A673 (cell line): ENCODE data around the gene KCNQ1OT1. TPM values are rescaled to one million over a fixed set of nuclear protein-coding genes. Genes with fewer than 3 reads are reported as not detected.

Experiments
- BruUV-seq: library from RNA; stranded (reverse); fragments of 400-500 nt; replicated peaks from 2 replicates; lab custom pipeline; 2021; lab: Mats Ljungman, UMichigan
- CTCF ChIA-PET: fragments of 300-600 bp; sonication (Branson Sonifier 250); formaldehyde crosslinking; loops from one replicate; lab custom pipeline; 2022; ENCODE audit warnings: antibody characterized with exemption; lab: Charles Lee
- POLR2A ChIA-PET: fragments of 300-600 bp; sonication (Branson Sonifier 250); formaldehyde crosslinking; loops from one replicate; lab custom pipeline; 2022; ENCODE audit warnings: antibody characterized with exemption; ENCODE audit not compliant: low non-redundant PET; lab: Charles Lee
- DNase-seq: peaks from one replicate; pipeline ENCODE4 v3.0.0-alpha.2; 2015; ENCODE audit warnings: low spot score
- H3K27ac ChIP-seq: fragments of 200-600 bp; sonication (generic); 2 replicates; pipeline ENCODE4 v1.5.1; 2016; ENCODE audit warnings: mixed run types, low read depth, mild to moderate bottlenecking, mixed read lengths, antibody characterized with exemption, low read length; ENCODE audit not compliant: poor library complexity, severe bottlenecking
- H3K27me3 ChIP-seq: fragments of 200-600 bp; sonication (generic); replicated peaks from 2 replicates; pipeline ENCODE4 v1.6.1; 2017; ENCODE audit warnings: mixed run types, low read depth, mild to moderate bottlenecking, mixed read lengths, antibody characterized with exemption, low read length; ENCODE audit not compliant: insufficient read depth, poor library complexity
- H3K36me3 ChIP-seq: fragments of 200-600 bp; sonication (generic); 2 replicates; pipeline ENCODE4 v1.6.1; 2016; ENCODE audit warnings: mixed run types, mild to moderate bottlenecking, mixed read lengths, antibody characterized with exemption, low read length; ENCODE audit not compliant: insufficient read depth, poor library complexity, severe bottlenecking
- H3K4me1 ChIP-seq: fragments of 200-600 bp; sonication (generic); 2 replicates; pipeline ENCODE4 v1.6.1; 2017; ENCODE audit warnings: mixed run types, mild to moderate bottlenecking, mixed read lengths, antibody characterized with exemption, low read length; ENCODE audit not compliant: insufficient read depth, poor library complexity, severe bottlenecking
- H3K4me3 ChIP-seq: fragments of 200-600 bp; sonication (generic); 2 replicates; pipeline ENCODE4 v1.5.1; 2016; ENCODE audit warnings: low read depth, mixed run types, mild to moderate bottlenecking, mixed read lengths, low read length; ENCODE audit not compliant: poor library complexity, severe bottlenecking
- H3K9me3 ChIP-seq: fragments of 200-600 bp; sonication (generic); 2 replicates; pipeline ENCODE4 v1.6.1; 2016; ENCODE audit warnings: mixed run types, low read depth, mild to moderate bottlenecking, mixed read lengths, antibody characterized with exemption, low read length; ENCODE audit not compliant: poor library complexity, severe bottlenecking
- EZH2 ChIP-seq: fragments of 200-600 bp; sonication (generic); IDR thresholded peaks from 2 replicates; pipeline ENCODE4 v1.6.1; 2017; ENCODE audit warnings: borderline replicate concordance, low read depth, mild to moderate bottlenecking, mixed read lengths, antibody characterized with exemption, low read length; ENCODE audit not compliant: poor library complexity, severe bottlenecking
- intact Hi-C: fragments of 100-400 bp; cut with micrococcal nuclease; formaldehyde crosslinking; loops from one replicate; pipeline ENCODE4 v1.10.0; 2022; ENCODE audit not compliant: unreplicated experiment
- total RNA-seq: library from RNA; stranded (reverse); gene quantifications from 2 replicates; pipeline ENCODE4 v1.2.3, GENCODE V29; 2021
- TF ChIP-seq, protein P1 (sequence below): fragments of 300-800, 200-600 bp; sonication (generic); conservative IDR thresholded peaks from 2 replicates; pipeline ENCODE4 v1.5.1; 2017; ENCODE audit warnings: low read depth, mild to moderate bottlenecking, antibody characterized with exemption, low read length, moderate library complexity, mixed read lengths

Gene KCNQ1OT1
- total RNA-seq, 1 experiment from 2014 or later: 4.0 TPM

DNA sequence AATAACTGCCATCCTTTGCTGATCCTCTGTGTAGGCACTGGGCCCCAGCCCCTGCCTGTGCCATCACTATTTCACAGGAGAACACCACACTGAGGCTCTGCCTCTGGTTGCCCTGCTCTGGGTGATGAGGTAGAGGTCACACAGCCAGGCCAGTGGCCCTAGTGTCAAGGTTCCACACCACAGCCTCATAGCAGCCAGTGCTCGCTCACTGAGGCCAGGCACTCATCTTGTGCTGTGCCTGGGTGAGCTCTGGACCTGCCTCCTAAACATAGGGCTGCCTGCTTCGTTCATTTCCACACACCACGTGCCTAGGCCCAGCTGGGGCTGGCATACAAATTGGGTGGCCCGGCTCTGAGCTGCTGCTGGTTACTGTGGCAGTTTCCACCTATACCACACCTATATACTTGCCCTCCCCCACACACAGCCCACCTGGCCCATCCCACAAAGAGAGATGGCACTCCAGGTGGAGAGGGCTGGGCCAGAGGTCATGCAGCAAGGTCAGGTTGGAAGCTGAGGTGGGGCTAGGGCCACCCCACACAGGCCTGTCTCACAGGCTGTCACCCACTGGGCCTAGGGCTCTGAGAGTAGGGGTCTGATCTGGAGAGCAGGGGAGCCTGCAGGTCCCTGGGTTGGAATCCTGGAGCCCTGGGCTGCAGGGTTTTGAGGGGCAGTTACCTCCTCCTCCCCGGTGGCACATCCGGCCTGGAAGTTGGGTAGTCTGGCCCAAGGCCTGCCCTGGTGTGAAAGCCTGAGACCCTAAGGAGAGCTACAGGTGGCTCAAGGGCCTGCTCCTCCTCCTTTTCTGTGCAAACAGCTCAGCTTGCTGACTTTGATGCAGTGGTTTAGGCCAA is 11.2 kb downstream of the KCNQ1OT1 start:
- H3K9me3 ChIP-seq: no peaks in the 10 kb centered on the region
- BruUV-seq: no TSS peak
- no peak for DNase-seq
- TF ChIP-seq EZH2: no peak
- TF ChIP-seq, protein P1, sequence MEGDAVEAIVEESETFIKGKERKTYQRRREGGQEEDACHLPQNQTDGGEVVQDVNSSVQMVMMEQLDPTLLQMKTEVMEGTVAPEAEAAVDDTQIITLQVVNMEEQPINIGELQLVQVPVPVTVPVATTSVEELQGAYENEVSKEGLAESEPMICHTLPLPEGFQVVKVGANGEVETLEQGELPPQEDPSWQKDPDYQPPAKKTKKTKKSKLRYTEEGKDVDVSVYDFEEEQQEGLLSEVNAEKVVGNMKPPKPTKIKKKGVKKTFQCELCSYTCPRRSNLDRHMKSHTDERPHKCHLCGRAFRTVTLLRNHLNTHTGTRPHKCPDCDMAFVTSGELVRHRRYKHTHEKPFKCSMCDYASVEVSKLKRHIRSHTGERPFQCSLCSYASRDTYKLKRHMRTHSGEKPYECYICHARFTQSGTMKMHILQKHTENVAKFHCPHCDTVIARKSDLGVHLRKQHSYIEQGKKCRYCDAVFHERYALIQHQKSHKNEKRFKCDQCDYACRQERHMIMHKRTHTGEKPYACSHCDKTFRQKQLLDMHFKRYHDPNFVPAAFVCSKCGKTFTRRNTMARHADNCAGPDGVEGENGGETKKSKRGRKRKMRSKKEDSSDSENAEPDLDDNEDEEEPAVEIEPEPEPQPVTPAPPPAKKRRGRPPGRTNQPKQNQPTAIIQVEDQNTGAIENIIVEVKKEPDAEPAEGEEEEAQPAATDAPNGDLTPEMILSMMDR: no peak
- ChIA-PET POLR2A (no interaction called here), CTCF (no interaction called here)
- H3K4me3 ChIP-seq: no peak overlapping the region
- intact Hi-C loops: no loop called here
- no peak overlapping the region for H3K27ac ChIP-seq
- no peaks in the 10 kb centered on the region for H3K4me1 ChIP-seq
- H3K36me3 ChIP-seq: peaks cover 3% of the 10 kb centered on the region
- H3K27me3 ChIP-seq: no peaks in the 10 kb centered on the region

DNA sequence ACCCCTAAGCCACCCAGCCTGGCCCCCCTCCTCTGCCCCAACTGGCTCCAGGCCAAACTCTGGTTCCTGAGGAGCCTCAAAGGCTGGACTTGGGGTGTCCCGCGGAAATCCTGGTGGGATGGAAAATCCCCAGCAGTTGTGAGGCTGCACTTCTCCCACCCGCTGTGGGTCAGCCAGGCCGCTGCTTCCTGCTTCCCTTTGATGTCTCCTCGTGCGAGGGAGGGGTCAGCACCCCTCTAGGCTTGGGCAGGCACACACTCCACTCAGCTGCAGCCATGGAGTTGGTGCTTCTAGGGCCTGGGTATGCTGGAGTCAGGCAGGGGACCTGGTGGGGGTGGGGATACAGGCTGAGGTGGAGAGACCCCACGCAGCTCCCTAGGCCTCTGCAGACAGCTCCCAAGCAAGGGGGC is 12.0 kb downstream of the KCNQ1OT1 start:
- DNase-seq: no peak
- CTCF ChIA-PET: no interaction called here
- BruUV-seq: no TSS peak
- Histone ChIP-seq H3K9me3 (no peaks in the 10 kb centered on the region), H3K27me3 (no peaks in the 10 kb centered on the region), H3K27ac (no peak overlapping the region), H3K36me3 (peaks cover 3% of the 10 kb centered on the region), H3K4me3 (no peak overlapping the region), H3K4me1 (no peaks in the 10 kb centered on the region)
- TF ChIP-seq, protein P1: no peak
- no peak for TF ChIP-seq EZH2
- POLR2A ChIA-PET: no interaction called here
- intact Hi-C loops: no loop called here

DNA sequence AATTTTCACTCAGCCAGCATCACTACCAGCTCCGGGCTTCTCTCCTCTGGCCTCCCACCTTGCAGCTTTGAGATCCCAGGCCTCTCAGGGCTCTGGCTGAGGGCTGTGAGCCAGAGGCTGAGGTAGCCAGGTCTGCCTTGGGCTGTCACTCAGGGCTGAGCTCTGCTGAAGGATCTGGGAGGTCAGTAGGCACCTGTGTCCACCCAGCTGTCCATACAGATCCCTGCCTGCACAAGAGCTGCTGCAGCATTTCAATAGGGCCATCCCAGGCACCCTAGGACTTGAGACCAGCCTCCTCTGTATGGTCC is 12.6 kb downstream of the KCNQ1OT1 start:
- Histone ChIP-seq H3K36me3 (peaks cover 3% of the 10 kb centered on the region), H3K9me3 (no peaks in the 10 kb centered on the region), H3K27me3 (no peaks in the 10 kb centered on the region), H3K27ac (no peak overlapping the region), H3K4me1 (no peaks in the 10 kb centered on the region), H3K4me3 (no peak overlapping the region)
- ChIA-PET POLR2A (no interaction called here), CTCF (no interaction called here)
- no TSS peak for BruUV-seq
- no peak for DNase-seq
- TF ChIP-seq, protein P1: no peak
- intact Hi-C loops: no loop called here
